Esophagus squamous epithelium (tissue), 4 donors: Measurements from ENCODE around the gene PCSK9.

Source experiments
- POLR2A ChIP-seq, 4 donors: fragments of 450-650 bp; IDR thresholded peaks; one replicate each; pipeline ENCODE4 v1.6.1; 2017; ENCODE audit warnings: antibody characterized with exemption in 4 of 4, mild to moderate bottlenecking in 4 of 4, moderate library complexity in 3 of 4
- TF ChIP-seq, protein P1 (sequence below), 6 experiments: fragments of 450-650 bp in 4 of 6; fragments of 200-600 bp in 2 of 6; sonication (generic) in 2 of 6; IDR thresholded peaks; one replicate each; pipeline ENCODE4 v1.5.1; 2016 to 2019; ENCODE audit warnings: antibody characterized with exemption in 6 of 6, mild to moderate bottlenecking in 4 of 6, moderate library complexity in 4 of 6

DNA sequence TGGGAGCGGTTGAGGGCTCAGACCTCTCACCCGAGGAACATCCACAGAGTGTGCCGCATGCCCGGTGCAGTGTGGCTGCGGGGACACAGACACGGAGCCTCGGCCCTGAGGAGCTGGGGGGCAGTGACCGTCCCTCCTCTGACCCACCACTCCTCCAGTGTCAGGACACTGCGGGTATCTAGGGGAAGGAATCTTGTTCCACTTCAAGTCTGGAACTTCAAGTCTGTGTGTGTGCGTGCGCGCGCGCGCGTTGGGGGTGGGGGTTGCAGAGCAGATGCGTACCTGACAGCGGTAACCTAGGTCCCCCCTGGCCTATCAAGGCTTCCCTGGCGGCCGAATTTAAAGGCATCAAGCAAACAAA, 17.3 kb downstream of the PCSK9 start:
- TF ChIP-seq, protein P1, sequence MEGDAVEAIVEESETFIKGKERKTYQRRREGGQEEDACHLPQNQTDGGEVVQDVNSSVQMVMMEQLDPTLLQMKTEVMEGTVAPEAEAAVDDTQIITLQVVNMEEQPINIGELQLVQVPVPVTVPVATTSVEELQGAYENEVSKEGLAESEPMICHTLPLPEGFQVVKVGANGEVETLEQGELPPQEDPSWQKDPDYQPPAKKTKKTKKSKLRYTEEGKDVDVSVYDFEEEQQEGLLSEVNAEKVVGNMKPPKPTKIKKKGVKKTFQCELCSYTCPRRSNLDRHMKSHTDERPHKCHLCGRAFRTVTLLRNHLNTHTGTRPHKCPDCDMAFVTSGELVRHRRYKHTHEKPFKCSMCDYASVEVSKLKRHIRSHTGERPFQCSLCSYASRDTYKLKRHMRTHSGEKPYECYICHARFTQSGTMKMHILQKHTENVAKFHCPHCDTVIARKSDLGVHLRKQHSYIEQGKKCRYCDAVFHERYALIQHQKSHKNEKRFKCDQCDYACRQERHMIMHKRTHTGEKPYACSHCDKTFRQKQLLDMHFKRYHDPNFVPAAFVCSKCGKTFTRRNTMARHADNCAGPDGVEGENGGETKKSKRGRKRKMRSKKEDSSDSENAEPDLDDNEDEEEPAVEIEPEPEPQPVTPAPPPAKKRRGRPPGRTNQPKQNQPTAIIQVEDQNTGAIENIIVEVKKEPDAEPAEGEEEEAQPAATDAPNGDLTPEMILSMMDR (IDR thresholded peaks at IDR 0.05) = no peak
- no peak for TF ChIP-seq POLR2A (IDR thresholded peaks at IDR 0.05)
